ENCODE measurements around the gene ADTRP. TPM values are rescaled to one million over a fixed set of nuclear protein-coding genes. Genes with fewer than 3 reads are reported as not detected.

The ADTRP gene
- total and polyA plus RNA-seq, 10 of the 15 experiments (the other 5 are each of a cell fraction or from before 2014, with no cell fraction given): 0.10 to 2.6 (median 2.1) TPM

GRCh38 chr6:11712760-11713159 is 65.8 kb downstream of the ADTRP start (continued):
- TF ChIP-seq NKRF (conservative IDR thresholded peaks at IDR 0.05) (no peak), EZH2 (IDR thresholded peaks at IDR 0.05; ENCODE audit: borderline replicate concordance, control insufficient read depth, low read depth, low read length) (no peak), ZBED1 (IDR thresholded peaks at IDR 0.05; ENCODE audit: borderline replicate concordance) (peak; percentile 39; the same call in 1 of the 2 replicates), SMAD5 (IDR thresholded peaks at IDR 0.05; ENCODE audit: low read depth) (no peak), ATF3 (IDR thresholded peaks at IDR 0.05; ENCODE audit: borderline replicate concordance, extremely low read depth, low read depth, low read length) (no peak), HSF1 (IDR thresholded peaks at IDR 0.05; ENCODE audit: low read depth, low read length) (no peak), RB1 (IDR thresholded peaks at IDR 0.05; ENCODE audit: borderline replicate concordance) (no peak), CREM (IDR thresholded peaks at IDR 0.05; ENCODE audit: low read depth) (0 out of 2 replicates have a peak, but pooled peaks have one; percentile 47), MEF2A (IDR thresholded peaks at IDR 0.05; ENCODE audit: insufficient read depth, low read depth, low read length) (no peak), MAX (IDR thresholded peaks at IDR 0.05; ENCODE audit: low read depth, low read length) (no peak), DPF2 (IDR thresholded peaks at IDR 0.05) (0 out of 2 replicates have a peak, but pooled peaks have one; percentile 41), RBBP5 (conservative IDR thresholded peaks at IDR 0.05) (no peak), E2F4 (IDR thresholded peaks at IDR 0.05; ENCODE audit: low read depth, low read length) (no peak), ATF7 (IDR thresholded peaks at IDR 0.05; ENCODE audit: low read depth) (0 out of 2 replicates have a peak, but pooled peaks have one; percentile 7), USF1 (IDR thresholded peaks at IDR 0.05; ENCODE audit: borderline replicate concordance, extremely low read length, insufficient read depth, low read depth, low read length) (no peak), STAT1 (conservative IDR thresholded peaks at IDR 0.05) (no peak), EGR1 (IDR thresholded peaks at IDR 0.05; ENCODE audit: borderline replicate concordance in 1 of 2, low read depth in 2 of 2, low read length in 2 of 2) (no peak), MTA2 (IDR thresholded peaks at IDR 0.05; ENCODE audit: low read depth) (no peak), NR2C1 (IDR thresholded peaks at IDR 0.05) (no peak), CTCF (IDR thresholded peaks at IDR 0.05 in 2 of 3, conservative IDR thresholded peaks at IDR 0.05 in 1 of 3; ENCODE audit: control insufficient read depth in 2 of 3, extremely low read depth in 1 of 3, insufficient read depth in 1 of 3, low read depth in 3 of 3, low read length in 3 of 3) (no peak), POLR2AphosphoS2 (IDR thresholded peaks at IDR 0.05; ENCODE audit: low read depth, low read length) (no peak), PAX5 (IDR thresholded peaks at IDR 0.05; ENCODE audit: borderline replicate concordance, low read depth, low read length) (no peak), CBX3 (IDR thresholded peaks at IDR 0.05; ENCODE audit: borderline replicate concordance, low read depth) (no peak)
